Mammary epithelial cell (primary cell): ENCODE data around the gene EARS2.

Experiments used
- CTCF ChIP-seq, 2 donors: IDR thresholded peaks in 1 of 2; conservative IDR thresholded peaks in 1 of 2; 2 replicates each; pipeline ENCODE4 v1.5.1; 2011 to 2012; ENCODE audit warnings: inconsistent platforms in 2 of 2, low read length in 2 of 2, mild to moderate bottlenecking in 2 of 2, control low read depth in 1 of 2, low read depth in 1 of 2; ENCODE audit not compliant: insufficient read depth in 1 of 2; ENCODE audit errors: extremely low read depth in 1 of 2
- EZH2 ChIP-seq: IDR thresholded peaks from 2 replicates; pipeline ENCODE4 v1.6.1; 2012; ENCODE audit warnings: low read length, inconsistent platforms, borderline replicate concordance

DNA sequence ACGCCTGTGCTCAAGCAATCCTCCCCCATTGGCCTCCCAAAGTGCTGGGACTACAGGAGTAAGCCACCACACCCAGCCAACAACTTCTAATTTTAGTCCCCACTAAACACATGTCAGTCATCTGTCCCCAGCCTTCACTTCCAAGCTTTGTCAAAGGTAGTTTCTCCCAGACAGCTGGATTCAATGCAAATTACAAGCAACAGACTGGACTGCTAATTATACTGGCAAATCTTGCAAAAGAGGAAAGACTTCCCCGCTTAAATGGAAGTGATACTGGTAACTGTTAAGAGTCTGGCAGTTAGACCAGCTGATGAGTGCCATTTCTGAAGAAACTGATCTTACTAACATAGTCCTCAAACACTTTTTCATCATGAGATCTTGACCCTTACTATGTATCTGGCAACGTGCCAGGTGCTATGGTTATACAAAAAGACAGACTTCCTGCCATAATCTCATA lies 38.7 kb downstream of the EARS2 start:
- TF ChIP-seq CTCF (conservative IDR thresholded peaks at IDR 0.05 in 1 of 2, IDR thresholded peaks at IDR 0.05 in 1 of 2; ENCODE audit: extremely low read depth in 1 of 2, insufficient read depth in 1 of 2, low read depth in 1 of 2, low read length in 2 of 2), result no peak
- TF ChIP-seq EZH2, result no peak
